Measurements from ENCODE around the gene SLC13A2.

SLC13A2 gene

DNA sequence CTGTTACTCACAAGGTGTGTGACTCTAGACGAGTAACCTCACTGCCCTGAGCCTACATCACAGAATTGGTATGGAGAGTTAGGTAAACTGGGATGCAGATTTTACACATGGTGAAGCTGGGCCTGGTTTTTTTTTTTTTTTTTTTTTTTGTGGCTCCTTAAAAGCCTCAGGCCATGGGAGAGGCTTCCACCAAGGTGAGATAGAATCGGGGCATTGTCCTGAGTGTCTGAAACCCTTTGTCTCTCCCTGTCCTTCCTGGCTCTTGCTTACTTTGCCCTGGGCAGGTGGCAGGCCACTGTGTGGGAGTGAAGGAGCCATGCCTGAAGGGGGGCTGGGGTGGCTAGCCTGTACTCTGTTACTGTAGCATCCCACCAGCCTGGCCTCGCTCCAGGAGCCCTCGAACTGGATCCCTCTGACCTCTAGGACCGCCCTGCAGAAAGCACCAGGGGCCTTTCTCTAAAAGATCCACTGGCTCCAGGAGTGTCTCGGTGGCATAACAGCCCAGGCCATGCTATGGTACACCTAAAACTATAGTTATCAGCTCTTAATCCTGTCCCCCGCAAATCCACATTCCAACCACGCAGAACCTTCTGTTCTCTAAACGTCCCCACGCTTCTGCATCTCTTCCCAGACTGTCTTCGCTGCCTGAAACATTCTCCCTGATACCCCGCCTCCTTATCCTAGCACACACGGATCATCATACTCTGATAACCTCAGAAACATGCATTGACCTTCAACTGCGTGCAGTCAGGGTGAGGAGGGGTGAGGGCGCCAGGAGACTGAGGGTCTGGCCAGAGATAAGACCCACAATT, 1.7 kb upstream of the SLC13A2 start:
- DNase-seq, result no peak

DNA sequence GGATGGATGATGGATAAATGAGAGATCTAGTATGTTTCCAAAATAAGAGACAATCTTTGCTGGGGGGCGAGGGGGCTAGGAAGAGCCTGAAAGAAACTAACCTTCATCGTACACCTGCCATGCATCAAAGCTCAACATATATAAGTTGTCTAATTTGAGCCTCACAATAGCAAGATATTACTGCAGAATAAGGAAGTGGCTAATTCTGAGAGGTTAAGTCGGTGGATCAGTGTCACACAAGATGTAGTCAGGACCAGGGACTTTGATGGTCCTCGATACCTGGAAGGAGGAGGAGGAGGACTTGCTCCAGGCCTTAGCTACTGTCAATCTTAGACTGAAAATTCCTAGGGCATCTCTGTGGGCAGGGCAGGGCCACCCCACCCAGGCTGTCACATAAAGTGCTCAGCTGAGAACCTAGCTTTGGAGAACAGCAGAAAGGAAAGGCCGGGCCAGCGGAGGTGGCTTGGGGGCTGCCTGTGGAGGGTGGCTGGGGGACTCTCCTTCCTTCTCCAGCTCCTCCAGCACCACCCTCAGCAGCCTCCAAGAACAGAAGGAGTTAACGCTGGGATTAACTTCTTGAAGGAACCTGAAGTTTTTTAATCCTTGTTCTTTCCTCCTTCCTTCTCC, 460 bp upstream of the SLC13A2 start:
- DNase-seq, result no peak

DNA sequence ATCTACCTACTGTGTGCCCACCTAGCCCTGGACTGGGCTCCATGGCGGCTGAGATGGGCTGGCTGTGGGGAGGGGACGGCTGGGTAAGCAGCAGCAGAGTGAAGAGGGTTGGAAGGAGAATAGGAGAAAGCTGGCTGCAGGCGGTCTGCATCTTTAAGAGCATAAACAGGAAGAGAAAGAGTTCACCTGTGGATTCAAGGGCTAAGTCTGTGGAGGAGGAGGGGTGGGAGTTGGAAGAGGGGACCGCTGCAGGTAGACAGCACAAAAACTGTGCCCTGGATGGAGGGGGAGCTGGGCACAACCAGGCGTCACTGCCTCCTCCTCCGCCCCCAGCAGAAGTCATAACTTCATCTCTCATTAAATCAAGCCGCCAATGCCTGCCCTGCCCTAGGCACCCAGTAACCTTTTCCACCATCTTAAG, 677 bp downstream of the SLC13A2 start:
- no peak for DNase-seq

DNA sequence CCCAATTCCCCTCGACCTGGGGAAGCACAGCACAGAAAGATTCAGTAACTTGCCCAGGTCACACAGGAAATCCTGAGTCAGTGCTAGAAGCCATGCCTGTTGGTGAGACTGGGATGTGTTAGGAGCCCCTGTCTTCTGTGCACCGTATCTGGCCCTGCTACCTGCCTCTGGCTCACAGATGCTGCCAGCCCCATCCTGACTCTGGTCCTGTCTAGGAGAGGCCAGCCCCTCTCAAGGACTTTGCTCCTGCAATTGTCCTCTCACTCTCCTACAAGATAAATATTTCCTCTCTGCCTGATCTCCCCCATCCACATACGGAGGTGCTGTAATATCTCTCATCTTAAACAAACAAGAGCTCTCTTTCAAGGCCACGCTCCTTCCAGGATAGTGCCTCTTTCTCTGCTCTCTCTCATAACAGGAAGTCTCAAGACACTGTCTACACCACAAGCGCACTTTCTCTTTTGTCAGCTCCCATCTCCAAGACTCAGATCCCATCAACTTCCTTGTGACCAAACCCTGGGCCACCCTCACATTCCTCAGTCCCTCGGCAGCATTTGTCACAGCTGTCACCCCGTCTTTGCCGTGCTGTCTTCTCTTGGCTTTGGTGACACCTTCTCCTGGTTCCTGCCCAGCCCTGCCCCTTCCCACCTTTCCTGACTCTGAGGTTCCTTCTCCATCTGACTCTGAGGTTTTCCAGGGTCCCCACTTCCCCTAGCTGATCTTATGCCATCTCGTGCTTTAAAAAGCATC, 1.9 kb downstream of the SLC13A2 start:
- DNase-seq, result no peak

DNA sequence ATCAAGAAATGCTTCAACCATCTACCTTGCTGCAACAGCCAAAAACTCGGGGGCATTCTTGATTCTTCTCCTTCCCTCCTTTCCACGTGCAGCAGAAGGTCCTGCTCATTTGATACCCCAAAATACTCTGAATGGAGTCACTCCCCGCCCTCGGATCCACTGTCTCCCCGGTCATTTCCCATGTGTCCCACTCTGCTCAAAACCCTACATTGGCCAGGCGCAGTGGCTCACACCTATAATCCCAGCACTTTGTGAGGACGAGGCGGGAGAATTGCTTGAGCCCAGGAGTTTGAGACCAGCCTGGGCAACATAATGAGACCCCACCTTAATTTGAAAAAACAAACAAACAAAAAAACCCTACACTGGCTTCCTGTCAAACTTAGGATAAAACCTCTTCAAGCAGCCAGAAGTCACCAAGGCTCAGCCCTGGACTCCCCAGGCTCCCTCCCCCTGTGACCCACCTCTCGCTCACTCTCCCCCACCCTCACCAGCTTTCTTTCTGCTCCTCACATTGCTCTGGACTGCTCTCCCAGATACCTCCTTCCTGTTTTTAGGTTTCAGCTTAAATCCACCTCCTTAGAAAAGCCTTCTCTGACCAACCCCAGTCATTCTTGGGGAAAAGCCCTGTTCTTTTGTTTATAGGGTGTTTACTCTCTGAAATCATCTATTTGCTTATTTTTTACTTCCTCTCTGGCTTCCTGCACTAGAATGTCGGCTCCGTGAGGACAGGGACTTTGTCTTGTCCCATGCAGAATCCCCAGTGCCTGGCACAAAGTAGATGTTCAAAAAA, 2.8 kb downstream of the SLC13A2 start:
- DNase-seq, result no peak

DNA sequence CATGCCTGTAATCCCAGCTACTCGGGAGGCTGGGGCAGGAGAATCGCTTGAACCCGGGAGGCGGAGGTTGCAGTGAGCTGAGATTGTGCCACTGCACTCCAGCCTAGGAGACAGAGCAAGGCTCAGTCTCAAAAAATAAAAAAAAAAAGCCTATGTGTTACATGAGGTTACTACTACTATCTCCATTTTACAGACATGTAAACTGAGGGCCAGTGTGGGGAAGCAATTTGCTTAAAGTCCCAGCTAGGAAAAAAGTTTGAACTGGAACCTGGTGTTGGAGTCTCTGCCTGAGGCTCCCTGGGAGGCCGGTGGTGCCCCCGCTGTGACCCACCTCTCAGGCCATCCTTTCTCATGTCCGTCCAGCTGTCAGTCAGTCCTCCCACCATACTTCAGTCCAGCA, 4.5 kb downstream of the SLC13A2 start:
- DNase-seq, result no peak

DNA sequence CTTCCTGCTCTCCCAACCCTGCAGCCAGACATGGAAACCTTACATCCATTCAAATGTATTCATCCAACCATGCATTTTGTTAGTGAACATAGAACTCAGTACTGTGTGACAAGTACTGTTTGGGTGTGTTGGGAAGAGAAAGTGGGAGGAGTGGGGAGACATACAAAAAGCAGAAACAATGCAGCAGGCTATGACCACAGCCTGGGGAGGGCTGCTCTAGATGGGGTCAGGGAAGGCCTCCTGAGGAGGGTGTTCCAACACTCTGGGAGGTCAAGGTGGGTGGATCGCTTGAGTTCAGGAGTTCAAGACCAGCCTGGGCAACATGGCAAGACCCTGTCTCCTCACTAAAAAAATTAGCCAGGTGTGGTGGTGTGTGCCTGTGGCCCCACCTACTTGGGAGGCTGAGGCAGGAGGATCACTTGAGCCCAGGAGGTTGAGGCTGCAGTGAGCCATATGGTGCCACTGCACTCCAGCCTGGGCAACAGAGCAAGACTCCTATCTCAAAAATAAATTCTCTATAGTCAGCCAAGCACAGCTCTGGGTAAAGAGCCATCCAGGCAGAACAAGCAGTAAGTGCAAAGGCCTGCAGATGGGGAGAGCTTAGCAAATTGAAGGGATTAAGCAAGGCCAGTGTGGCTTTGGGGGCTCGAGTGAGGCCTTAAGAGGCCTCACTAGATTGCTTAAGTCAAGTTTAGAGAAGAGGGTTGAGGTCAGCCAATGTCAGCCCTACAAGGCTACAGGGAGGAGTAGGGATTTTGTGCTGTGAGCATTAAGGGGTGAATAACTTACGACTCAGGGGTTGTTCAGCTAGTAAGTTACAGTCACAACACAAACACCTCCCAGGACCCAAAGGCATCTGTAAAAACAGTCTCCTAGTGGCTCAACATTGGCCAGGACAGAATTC, 5.5 kb downstream of the SLC13A2 start:
- DNase-seq, result no peak

DNA sequence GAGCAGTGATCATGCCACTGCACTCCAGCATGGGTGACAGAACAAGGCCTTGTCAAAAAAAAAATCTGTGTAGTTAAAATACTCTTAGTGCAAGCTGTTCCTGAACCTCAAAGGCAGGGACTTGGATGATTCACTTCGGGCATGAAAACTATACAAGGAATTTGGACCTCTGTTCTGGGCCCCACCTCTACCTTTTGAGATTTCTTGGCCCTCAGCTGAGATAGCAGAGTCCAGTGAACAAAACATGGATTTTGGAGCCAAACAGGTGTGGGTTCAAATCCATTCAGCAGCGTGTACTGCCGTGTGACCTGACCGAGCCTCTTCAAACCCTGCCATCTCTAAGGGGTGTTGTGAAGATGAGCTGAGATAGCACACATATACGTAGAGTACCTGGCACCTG, 6.8 kb downstream of the SLC13A2 start:
- DNase-seq, result no peak

DNA sequence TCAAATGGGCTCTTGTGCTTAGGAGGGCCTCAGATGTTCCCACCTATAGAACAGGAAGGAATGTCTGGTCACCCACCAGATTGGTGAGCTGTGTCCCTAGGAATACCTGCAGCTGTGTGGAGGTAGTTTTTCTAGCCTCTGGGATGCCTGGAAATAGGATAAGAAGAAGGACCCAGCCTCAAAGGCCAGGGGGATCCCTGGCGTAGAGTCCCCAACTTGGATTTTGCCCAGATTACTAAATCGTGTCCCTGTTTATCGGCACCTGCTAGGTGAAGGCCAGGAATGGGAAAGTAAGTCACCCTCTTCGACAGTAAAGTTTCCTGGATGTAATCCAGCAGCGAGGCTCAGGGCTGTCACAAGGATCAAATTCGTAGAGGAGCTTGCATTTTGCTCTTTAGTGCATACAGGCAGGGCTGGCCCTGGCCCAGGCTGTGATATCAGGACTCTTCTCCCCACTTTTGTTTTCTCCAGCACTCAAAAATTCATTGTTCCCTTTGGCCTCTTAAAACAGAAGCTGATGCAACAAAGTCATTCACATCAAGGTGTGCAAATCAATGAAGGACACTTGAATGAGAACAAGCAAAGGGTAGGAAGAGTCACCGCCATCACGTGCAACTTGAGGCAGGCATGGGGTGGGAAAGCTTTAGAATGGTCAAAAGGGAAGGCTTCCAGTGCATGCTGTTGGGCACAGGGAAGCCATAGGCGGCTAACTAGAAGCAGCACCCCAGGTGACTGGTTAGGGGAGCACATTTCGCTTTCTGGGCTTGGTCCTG, 7.5 kb downstream of the SLC13A2 start:
- peak; percentile 74 for DNase-seq

DNA sequence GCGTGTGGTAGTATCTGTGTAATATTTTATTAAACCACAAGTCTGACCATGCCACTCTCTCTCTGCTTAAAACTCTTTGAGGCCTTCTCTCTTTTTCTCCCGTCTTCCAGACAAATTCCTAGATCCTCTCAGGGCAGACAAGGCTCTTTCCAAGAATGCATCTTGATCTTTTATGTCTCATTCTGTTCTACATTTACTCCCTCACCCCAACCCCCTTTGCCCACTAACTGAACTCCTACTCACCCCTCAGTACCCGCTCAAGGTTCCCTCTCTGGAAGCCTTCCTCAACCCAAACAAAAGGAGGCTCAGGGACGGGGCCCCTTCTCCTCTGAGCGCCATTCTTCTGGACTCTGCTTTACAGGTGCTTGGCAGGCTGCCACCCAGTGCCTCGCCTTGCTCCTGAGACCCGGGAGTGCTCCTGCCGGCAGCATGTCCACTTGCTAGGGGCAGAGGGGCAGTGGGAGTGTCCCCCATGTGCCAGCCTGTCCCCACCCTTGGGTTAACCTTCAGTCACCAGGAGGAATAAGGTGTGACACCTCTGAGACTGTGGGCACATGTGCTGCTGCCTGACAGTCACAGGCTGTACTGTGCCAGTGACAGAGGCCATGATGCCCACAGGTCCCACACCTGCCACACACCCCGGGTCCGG, 9.2 kb downstream of the SLC13A2 start:
- no peak for DNase-seq

DNA sequence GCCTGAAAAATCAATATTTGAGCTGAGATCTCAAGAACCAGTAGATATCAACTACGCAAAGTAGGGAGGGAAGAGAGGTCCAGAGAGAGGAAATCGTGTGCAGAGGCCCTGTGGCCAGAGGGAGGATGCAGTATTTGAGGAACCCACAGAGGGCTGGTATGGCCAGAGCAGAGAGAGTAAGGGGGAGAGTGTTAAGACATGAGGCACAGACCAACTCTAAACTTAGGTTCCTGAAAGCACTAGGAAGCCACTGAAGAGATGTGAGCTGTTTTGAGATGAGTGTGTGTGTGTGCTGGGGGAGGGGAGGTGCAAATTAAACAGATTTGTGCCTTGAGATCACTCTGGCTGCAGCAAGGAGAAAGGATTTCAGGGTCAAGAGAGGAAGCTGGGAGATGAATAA, 10.9 kb downstream of the SLC13A2 start:
- DNase-seq, result no peak

DNA sequence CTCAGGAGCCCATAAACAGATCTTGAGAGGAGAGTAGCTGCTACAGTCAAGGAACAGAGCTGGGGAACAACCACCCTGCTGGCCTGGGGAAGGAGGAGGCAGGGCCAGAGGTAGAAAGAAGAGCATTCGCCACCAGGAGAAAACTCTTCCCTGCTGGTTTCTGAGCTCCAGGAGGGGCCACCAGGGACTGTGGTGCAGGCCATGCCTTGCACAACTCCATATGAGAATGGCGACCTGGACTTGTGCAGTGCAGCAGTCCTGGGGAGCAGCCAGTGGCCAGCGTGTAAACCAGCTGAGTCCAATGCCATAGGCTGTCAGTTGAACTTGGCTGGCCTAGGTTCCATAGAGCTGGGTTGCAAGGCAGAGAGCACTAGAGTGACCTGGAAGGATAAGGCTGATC, 11.6 kb downstream of the SLC13A2 start:
- DNase-seq, result no peak

DNA sequence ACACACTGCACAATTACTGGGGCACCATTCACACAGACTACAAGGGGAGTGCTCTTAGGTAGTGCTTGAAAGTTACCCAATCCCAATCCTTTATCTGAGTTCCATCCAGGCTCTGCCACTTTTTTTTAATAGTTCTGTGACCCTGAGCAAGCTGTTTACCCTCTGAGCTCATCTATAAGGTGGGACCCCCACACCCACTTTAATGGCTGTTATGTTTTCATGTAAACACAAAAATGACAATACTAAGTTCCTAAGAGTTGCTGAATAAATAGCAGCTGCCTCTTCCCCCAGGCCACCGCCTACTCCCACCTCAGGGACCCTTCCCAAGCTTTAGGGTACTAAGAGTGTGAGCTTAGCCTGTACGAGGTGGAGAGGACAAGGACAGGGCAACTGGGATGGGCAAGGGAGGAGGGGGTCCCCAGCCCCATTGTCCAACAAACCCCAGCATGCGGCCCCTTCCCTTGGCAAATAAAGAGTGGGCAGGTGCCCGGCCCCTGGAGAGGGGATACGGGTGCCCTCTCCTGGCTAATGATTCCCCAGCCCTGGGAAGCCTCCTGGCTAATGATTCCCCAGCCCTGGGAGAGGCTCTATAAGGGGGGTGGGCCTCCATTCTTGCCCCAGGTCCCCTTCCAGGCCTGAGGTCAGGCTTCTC, 14.6 kb downstream of the SLC13A2 start:
- DNase-seq, result no peak

DNA sequence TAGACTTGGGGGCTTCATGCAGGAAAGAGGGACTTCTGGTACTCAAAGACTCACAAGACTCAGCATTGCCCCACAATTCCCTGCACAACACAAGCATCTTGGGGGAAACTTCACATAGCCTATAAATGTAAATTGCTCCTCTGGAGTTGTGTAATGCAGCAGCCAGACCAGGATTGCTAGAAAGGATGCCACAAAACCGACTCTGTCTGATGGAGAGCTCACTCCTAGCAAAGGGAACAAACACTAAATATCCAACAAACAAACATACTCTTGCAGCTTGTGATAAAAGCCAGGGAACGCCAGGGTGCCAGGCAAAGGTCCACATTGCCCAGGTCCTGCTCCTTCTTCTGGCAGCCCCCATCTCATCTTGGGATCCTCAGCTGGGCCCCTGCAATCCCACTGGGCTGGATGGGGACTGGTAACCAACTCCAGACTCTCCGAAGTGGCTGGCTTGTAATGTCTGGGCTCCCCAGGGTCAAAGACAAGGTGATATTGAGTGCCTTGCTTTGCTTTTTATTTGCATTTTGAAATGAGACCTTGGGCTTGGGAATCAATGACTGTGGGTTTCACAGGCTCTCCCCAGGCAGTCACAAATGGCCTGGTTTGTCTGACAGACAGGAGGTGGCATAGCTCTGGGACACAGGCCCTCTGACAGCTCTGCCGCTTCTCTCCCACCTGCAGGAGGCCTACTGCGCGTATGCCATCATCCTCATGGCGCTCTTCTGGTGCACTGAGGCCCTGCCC, 15.3 kb downstream of the SLC13A2 start:
- no peak for DNase-seq

DNA sequence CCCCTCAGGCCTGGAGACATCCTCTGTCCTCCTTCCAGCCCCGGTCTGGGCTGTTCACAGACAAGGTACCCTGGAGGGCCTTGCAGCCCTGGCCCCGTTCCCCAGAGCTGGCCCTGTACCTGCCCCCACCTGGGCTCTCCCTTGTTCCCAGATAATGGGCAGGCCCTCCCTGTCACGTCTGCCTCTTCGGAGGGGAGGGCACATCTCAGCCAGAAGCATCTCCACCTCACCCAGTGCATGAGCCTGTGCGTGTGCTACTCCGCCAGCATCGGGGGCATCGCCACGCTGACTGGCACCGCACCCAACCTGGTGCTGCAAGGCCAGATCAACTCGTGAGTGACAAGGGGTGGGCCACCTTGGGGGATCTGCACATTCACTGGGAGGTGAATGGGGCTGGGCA, 17.8 kb downstream of the SLC13A2 start:
- no peak for DNase-seq

DNA sequence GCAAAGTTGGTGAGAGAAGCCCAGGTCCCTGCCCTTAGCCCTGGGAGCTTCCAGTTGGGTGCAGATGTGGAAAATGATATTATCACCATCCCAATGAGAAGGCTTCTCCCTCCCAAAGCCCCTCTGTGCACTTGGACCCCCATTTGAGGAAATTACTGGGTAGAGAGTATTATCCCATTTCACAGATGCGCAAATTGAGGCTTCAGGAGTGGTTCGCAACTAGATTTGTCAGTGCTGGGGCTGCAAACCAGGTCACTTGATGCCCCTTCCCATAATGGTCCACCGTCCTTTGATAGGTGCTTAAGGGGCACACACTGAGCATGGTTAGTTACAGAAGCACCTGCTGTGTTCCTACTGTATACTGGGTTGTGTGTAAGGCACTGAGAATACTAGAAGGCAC, 18.4 kb downstream of the SLC13A2 start:
- DNase-seq, result no peak

DNA sequence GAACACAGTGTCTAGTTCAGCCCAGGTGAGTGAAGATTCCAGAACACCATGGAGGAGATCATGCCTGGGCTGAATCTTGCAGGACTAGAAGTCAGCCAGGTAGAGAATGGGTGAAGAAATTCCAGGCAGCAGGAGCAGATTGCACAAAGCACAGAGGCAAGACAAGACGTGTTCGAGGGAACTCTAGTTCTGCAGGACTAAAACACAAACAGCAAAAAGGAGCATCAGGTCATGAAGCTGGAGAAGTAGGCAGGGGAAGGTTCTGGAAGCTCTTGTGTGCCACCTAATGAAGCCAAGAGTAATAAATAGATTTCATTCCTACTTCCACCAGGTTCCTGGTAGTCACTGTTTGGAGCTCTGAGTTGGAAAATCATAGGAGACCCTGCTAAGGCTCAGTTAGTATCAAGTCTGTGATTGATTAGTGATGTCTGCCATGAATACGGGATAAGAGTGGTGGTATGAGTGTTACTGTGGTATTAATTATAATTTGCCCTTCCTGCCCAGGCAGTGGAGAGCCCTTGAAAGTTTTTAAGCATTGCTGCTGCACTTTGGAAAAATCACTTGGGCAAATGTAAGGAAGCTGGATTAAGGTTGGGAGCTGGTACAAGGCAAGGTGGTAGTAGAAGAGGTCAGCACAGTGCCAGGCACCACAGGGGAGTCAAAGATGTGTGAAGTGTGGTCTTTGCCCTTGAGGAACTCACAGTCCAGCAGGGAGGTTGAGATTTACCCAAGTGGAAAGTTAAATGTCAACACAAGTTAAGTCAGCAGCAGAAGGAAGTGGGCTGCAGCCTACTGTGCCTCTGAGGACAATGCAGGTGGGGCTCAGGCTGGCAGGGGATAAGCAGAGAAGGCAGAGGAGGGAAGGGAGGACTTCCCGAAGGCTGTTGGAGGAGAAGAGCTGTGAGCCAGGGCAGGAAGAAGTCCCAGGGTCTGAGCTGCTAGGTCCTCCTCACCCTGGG, 19.2 kb downstream of the SLC13A2 start:
- no peak for DNase-seq

DNA sequence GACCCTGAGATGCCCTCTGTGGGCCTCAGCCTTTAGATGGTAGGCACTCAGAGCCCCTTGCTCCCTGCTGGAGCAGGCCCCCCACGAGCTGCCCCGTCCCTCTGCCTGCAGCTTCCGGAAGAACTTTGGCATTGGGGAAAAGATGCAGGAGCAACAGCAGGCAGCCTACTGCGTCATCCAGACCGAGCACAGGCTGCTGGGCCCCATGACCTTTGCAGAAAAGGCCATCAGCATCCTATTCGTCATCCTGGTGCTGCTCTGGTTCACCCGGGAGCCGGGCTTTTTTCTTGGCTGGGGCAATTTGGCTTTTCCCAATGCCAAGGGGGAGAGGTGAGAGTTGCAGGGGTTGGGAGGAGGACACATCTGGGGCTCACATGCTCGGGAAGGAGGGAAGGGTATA, 20.0 kb downstream of the SLC13A2 start:
- no peak for DNase-seq

Data from NCI-H2029 (cell line).